ENCODE measurements around the gene ZCCHC10. TPM values are rescaled to one million over a fixed set of nuclear protein-coding genes. Genes with fewer than 3 reads are reported as not detected.

Gene ZCCHC10
- total and polyA plus RNA-seq, 2 of the 4 experiments (the other 2 are of a cell fraction): 4.1 to 20.4 TPM

- no peak overlapping the region for H3K56ac ChIP-seq (ENCODE audit: extremely low read depth, insufficient read depth, low read length)
- H3K9me3 ChIP-seq (ENCODE audit: control insufficient read depth, insufficient read depth, low read length): no peaks in the 10 kb centered on the region
- H4K20me1 ChIP-seq (ENCODE audit: insufficient read depth, low read length): peaks cover 67% of the 10 kb centered on the region
- in situ Hi-C loops (cut with MboI; ENCODE audit: low sequenced_read_pairs): no loop called here
- no peak overlapping the region for H3K4ac ChIP-seq (ENCODE audit: low read depth, low read length)
- no peak overlapping the region for H3K18ac ChIP-seq (ENCODE audit: low read depth, low read length)
- no CpG with 5 or more reads among the region's 1 CpG for WGBS, 2 experiments (ENCODE audit: extremely low coverage in 2 of 2, insufficient read length in 1 of 2)
- intact Hi-C loops (cut with micrococcal nuclease): no loop called here
- DNase-seq (no peak), ATAC-seq (ENCODE audit: low read depth) (no peak)
- dilution Hi-C loops (cut with HindIII; ENCODE audit: low sequenced_read_pairs, unreplicated experiment): no loop called here
- peaks cover 7 to 48% of the 10 kb centered on the region in 2 experiments; a peak in 3 of 4 replicates for H3K79me1 ChIP-seq (ENCODE audit: low read depth in 1 of 2, low read length in 2 of 2)
- H3K14ac ChIP-seq (replicated peaks; ENCODE audit: low read depth, low read length): no peak overlapping the region
- TF ChIP-seq BHLHE40 (IDR thresholded peaks at IDR 0.05; ENCODE audit: low read depth, low read length) (no peak), NFE2L2 (IDR thresholded peaks at IDR 0.05; ENCODE audit: low read depth, low read length) (no peak), RAD21 (IDR thresholded peaks at IDR 0.05; ENCODE audit: low read length) (no peak), MAZ (IDR thresholded peaks at IDR 0.05; ENCODE audit: borderline replicate concordance, low read depth, low read length) (no peak), CHD1 (IDR thresholded peaks at IDR 0.05; ENCODE audit: low read depth, low read length) (no peak), USF2 (IDR thresholded peaks at IDR 0.05; ENCODE audit: low read depth, low read length) (no peak), CEBPB (IDR thresholded peaks at IDR 0.05; ENCODE audit: low read depth, low read length) (no peak), RFX5 (IDR thresholded peaks at IDR 0.05; ENCODE audit: low read depth, low read length) (no peak), FOS (IDR thresholded peaks at IDR 0.05; ENCODE audit: low read depth, low read length) (no peak), SMC3 (IDR thresholded peaks at IDR 0.05; ENCODE audit: low read depth, low read length) (no peak)
- no peak overlapping the region for H2AFZ ChIP-seq (replicated peaks; ENCODE audit: low read length, poor library complexity)
- H4K91ac ChIP-seq (ENCODE audit: insufficient read depth, low read depth, low read length): no peak overlapping the region
- no TSS peak for BruUV-seq (replicated peaks)
- no peak overlapping the region for H2BK5ac ChIP-seq (ENCODE audit: low read depth, low read length, poor library complexity, severe bottlenecking)
- no peak overlapping the region for H4K8ac ChIP-seq (ENCODE audit: low read depth in 2 of 2, low read length in 2 of 2)
- H3K23ac ChIP-seq (ENCODE audit: low read depth, low read length): no peak overlapping the region
- no peak overlapping the region for H2BK15ac ChIP-seq (ENCODE audit: low read depth, low read length)
- H3K36me3 ChIP-seq (ENCODE audit: control insufficient read depth, insufficient read depth, low read length): peaks cover 7% of the 10 kb centered on the region; the same call in 1 of the 2 replicates
- H2AK5ac ChIP-seq (ENCODE audit: low read depth, low read length): no peak overlapping the region
- ChIA-PET POLR2A (ENCODE audit: unreplicated experiment) (no interaction called here), CTCF (no interaction called here)
- H3K4me1 ChIP-seq (ENCODE audit: control insufficient read depth, insufficient read depth, low read length): no peaks in the 10 kb centered on the region
- H3K9ac ChIP-seq (ENCODE audit: low read depth, low read length): no peak overlapping the region
- H3K27ac ChIP-seq (ENCODE audit: insufficient read depth, low read length): no peak overlapping the region
- no peak overlapping the region for H3K4me2 ChIP-seq (ENCODE audit: low read depth, low read length)
- H4K5ac ChIP-seq (ENCODE audit: low read depth, low read length): no peak overlapping the region
- H2AK9ac ChIP-seq (replicated peaks; ENCODE audit: low read depth, low read length, poor library complexity): no peak overlapping the region
- H2BK20ac ChIP-seq (ENCODE audit: low read depth, low read length): no peak overlapping the region
- H3K4me3 ChIP-seq (ENCODE audit: insufficient read depth, low read depth, low read length): no peak overlapping the region
- no peaks in the 10 kb centered on the region for H3K27me3 ChIP-seq (ENCODE audit: control insufficient read depth, insufficient read depth, low read length)
- no peak overlapping the region for H2BK120ac ChIP-seq (ENCODE audit: low read depth, low read length)
- H3K9me1 ChIP-seq (ENCODE audit: insufficient read depth, low read length): peaks cover 8% of the 10 kb centered on the region
Measured at GRCh38 chr5:133062276-133062675, 35.9 kb upstream of the ZCCHC10 start.
